Astrocyte of the cerebellum (primary cell): ENCODE results near the gene SEH1L.

Experiments used
- DNase-seq: peaks from one replicate; pipeline ENCODE4 v3.0.0-alpha.2; 2011; ENCODE audit warnings: low read depth
- H3K4me3 ChIP-seq: 2 replicates; pipeline ENCODE4 v1.5.1; 2011; ENCODE audit warnings: mild to moderate bottlenecking, low read depth, low read length, moderate library complexity
- CTCF ChIP-seq: IDR thresholded peaks from 2 replicates; pipeline ENCODE4 v1.5.1; 2012; ENCODE audit warnings: low read length, low read depth, moderate library complexity, mild to moderate bottlenecking; ENCODE audit errors: missing control alignments
- in situ Hi-C: cut with HindIII; loops from 2 replicates; pipeline ENCODE4 v1.10.0; 2017; ENCODE audit warnings: low sequenced_read_pairs

Gene SEH1L

GRCh38 chr18:13004396-13004795 is 56.6 kb downstream of the SEH1L start:
- H3K4me3 ChIP-seq = no peak overlapping the region
- in situ Hi-C loops = no loop called here
- TF ChIP-seq CTCF = no peak
- DNase-seq = no peak

DNA sequence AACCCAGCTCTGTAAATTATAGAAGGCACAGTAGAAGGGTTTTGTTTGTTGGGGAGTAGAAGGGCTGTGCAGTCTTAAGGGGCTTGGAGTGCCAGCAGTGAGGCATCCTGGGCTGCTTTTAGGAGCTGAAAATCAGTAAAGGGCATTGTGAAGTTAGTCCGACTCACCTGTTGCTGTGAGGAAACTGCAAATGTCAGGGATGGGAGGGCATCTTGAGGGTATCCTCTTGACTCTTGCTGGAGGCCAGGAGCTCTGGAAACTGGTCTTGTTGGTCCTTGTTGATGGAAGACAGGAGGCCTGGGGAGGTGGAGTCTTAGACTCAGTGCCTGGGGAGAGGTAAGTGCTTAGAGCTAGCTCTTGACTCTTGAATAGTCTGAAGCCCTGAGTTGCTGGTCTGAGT is 57.5 kb downstream of the SEH1L start:
- no peak overlapping the region for H3K4me3 ChIP-seq
- no peak for DNase-seq
- no peak for TF ChIP-seq CTCF
- in situ Hi-C loops = no loop called here

GRCh38 chr18:13006531-13007247 is 58.9 kb downstream of the SEH1L start:
- H3K4me3 ChIP-seq = no peak overlapping the region
- in situ Hi-C loops = no loop called here
- no peak for DNase-seq
- no peak for TF ChIP-seq CTCF

GRCh38 chr18:13007248-13007560 is 59.4 kb downstream of the SEH1L start:
- H3K4me3 ChIP-seq = no peak overlapping the region
- no peak for DNase-seq
- TF ChIP-seq CTCF = no peak
- in situ Hi-C loops = no loop called here

DNA sequence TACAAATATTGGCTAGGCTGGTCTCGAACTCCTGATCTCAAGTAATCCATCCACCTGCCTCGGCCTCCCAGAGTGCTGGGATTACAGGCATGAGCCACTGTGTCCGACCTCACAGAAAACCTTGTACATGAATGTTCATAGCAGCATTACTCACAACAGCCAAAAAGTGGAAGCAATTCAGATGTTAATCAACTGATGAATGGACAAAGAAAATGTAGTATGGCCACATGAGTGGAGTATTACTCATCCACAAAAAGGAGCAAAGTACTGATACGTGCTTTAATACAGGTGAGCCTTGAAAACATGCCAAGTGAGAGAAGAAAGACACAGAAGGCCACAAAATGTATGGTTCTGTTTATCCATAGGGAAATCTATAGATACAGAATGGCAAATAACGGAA is 63.9 kb downstream of the SEH1L start:
- in situ Hi-C loops = no loop called here
- DNase-seq = no peak
- TF ChIP-seq CTCF = no peak
- H3K4me3 ChIP-seq = no peak overlapping the region

GRCh38 chr18:13014232-13014631 is 66.4 kb downstream of the SEH1L start:
- in situ Hi-C loops = no loop called here
- DNase-seq = no peak
- H3K4me3 ChIP-seq = no peak overlapping the region
- TF ChIP-seq CTCF = no peak

GRCh38 chr18:13014818-13015217 is 67.0 kb downstream of the SEH1L start:
- no peak for TF ChIP-seq CTCF
- no peak for DNase-seq
- in situ Hi-C loops = no loop called here
- H3K4me3 ChIP-seq = no peak overlapping the region
